Activated T-cell treated with anti-CD3 and anti-CD28 coated beads, Interleukin-2, amount 50 U/mL, for 72 hours (primary cell): ENCODE measurements around the gene LTV1. TPM values are rescaled to one million over a fixed set of nuclear protein-coding genes. Genes with fewer than 3 reads are reported as not detected.

Experiments
- ATAC-seq, 2 donors: fragments of 150-1000 bp; cut with Tn5 transposase; replicated peaks in 1 of 2; 2 replicates each; pipeline ENCODE4 v1.10.0; 2021; ENCODE audit warnings: moderate library complexity in 2 of 2, mild to moderate bottlenecking in 1 of 2
- DNase-seq, 2 donors: peaks; one replicate each; pipeline ENCODE4 v3.0.0; 2021 to 2022; ENCODE audit warnings: mixed read lengths in 1 of 2
- H3K27ac Mint-ChIP-seq: one replicate; pipeline ENCODE4 v1.8.0; 2022; ENCODE audit warnings: mild to moderate bottlenecking, moderate library complexity, mixed read lengths
- H3K27me3 Mint-ChIP-seq: one replicate; pipeline ENCODE4 v1.8.0; 2022; ENCODE audit warnings: low read depth, mixed read lengths
- H3K36me3 Mint-ChIP-seq, 2 donors: one replicate each; pipeline ENCODE4 v1.8.0; 2022; ENCODE audit warnings: mixed read lengths in 2 of 2, mild to moderate bottlenecking in 1 of 2; ENCODE audit not compliant: insufficient read depth in 2 of 2
- H3K4me1 Mint-ChIP-seq: one replicate; pipeline ENCODE4 v1.8.0; 2022; ENCODE audit warnings: low read depth, mixed read lengths
- H3K4me3 Mint-ChIP-seq, 2 donors: one replicate each; pipeline ENCODE4 v1.8.0; 2022; ENCODE audit warnings: mild to moderate bottlenecking in 2 of 2, mixed read lengths in 2 of 2, moderate library complexity in 2 of 2
- H3K9me3 Mint-ChIP-seq, 2 donors: one replicate each; pipeline ENCODE4 v1.8.0; 2022; ENCODE audit warnings: mixed read lengths in 2 of 2
- total RNA-seq, 2 donors: library from RNA; stranded (reverse); gene quantifications; one replicate each; pipeline ENCODE4 v1.2.3, GENCODE V29; 2022

The LTV1 gene
- total RNA-seq, 2 donors from 2014 or later: 19.9 to 24.2 TPM

DNA sequence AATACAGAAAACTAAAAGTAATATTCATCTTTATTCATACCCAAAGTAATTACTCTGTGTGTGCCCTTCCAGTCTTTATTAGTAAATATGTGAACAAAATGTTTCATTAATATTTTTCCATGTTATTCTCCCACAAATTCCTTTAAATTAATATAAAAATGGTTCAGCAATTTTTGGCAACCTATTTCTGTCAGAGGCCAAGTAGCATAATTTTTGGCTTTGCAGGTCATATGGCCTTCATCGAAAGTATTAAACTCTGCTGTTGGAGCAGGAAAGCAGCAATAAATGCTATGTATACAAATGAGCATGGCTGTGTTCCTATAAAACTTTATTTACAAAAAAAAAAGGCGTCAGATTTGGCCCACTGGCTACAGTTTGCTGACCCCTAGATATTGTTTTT is 37.3 kb downstream of the LTV1 start:
- Mint-ChIP-seq H3K9me3 (peaks cover 3 to 9% of the 10 kb centered on the region in 2 donors), H3K27ac (no peak overlapping the region), H3K27me3 (no peaks in the 10 kb centered on the region), H3K4me1 (peaks cover 11% of the 10 kb centered on the region), H3K4me3 (no peak overlapping the region), H3K36me3 (peaks cover 9 to 12% of the 10 kb centered on the region in 2 donors)
- ATAC-seq (no peak), DNase-seq (no peak)

DNA sequence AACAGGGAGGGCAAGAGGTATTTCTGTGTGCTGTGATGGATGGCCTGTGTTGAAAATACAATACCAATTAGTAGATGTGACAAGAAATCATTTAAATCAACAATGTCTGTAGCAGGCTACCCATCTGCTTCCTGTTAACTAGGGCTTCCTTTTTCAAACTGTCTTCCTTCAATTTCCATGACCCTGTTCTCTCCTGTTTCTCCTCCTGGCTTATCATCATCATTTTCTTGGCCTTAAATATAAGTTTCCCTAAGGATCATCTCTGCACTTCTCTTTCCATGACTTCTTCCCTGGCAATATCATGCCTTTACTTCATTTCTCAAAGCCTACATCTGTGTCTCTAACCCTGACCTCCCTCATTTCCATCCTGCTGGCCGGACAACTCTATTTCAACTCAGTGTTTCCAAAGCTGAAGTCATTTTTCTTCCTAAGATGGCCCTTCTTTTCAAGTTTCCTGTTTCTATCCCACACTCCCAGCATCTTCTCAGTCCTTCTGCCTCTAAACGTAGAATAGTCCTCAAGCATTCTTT is 39.3 kb downstream of the LTV1 start:
- peaks cover 10% of the 10 kb centered on the region for H3K4me1 Mint-ChIP-seq
- H3K27me3 Mint-ChIP-seq: no peaks in the 10 kb centered on the region
- DNase-seq (no peak), ATAC-seq (no peak)
- peaks cover 2 to 5% of the 10 kb centered on the region in 2 donors for H3K36me3 Mint-ChIP-seq
- no peak overlapping the region for H3K4me3 Mint-ChIP-seq
- H3K27ac Mint-ChIP-seq: no peak overlapping the region
- H3K9me3 Mint-ChIP-seq: peaks cover 2 to 3% of the 10 kb centered on the region in 2 donors

DNA sequence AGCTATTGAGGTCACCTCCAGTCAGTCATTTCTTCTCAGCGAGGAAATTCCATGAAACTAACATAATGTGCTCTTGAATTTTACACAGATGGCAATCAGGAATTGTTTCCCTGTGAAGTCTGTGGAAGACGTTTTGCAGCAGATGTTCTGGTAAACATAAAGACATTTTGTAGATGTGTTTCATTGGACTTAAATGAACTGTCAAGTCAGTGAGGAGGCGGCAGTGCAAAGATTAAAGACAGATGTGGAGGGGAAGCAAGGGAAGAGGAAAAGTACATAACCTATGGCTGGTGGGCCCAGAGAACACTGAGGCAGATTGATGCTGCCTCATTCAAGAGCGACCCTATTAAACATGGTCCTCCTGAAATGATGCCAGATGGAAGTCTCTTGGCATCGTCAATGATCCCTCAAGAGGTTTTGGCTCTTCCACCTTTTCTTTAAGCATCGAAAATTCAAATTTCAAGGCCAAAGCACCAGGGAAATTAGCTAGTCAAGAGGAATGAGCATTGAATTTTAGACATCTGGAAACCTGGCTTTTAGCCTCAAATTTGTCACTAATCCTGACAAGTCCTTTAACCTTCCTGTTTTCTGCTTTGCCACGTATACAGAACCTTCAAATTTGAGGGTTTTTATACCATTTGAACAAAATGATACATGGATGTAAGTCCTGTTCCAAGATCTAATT is 41.2 kb downstream of the LTV1 start:
- no peak overlapping the region for H3K27ac Mint-ChIP-seq
- H3K4me1 Mint-ChIP-seq: no peaks in the 10 kb centered on the region
- no peak overlapping the region for H3K4me3 Mint-ChIP-seq
- DNase-seq (no peak), ATAC-seq (no peak)
- no peaks in the 10 kb centered on the region for H3K27me3 Mint-ChIP-seq
- peaks cover 0 to 2% of the 10 kb centered on the region in 2 donors for H3K36me3 Mint-ChIP-seq
- no peaks in the 10 kb centered on the region for H3K9me3 Mint-ChIP-seq

DNA sequence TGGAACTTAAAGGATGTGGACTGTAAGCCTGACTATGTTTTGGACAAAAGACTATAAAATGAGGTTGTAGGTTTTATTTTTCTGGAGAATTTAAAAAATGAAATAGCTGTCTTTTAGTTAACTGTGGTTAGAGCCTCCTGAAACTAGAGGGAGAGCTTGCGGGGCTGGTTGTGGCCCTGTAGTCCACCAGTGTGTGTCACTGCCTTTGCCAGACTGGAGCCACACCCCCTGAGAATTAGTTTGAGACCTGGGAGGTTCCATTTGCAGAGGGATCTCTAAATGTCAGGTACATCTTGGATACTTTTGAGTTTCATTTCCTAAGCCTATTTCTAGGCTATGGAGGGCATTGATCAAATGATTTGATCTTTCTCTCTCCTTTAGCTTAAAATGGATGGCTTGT is 42.0 kb downstream of the LTV1 start:
- Mint-ChIP-seq H3K27me3 (no peaks in the 10 kb centered on the region), H3K4me1 (no peaks in the 10 kb centered on the region), H3K27ac (no peak overlapping the region), H3K36me3 (no peaks in the 10 kb centered on the region), H3K4me3 (no peak overlapping the region), H3K9me3 (no peaks in the 10 kb centered on the region)
- ATAC-seq (no peak), DNase-seq (no peak)

DNA sequence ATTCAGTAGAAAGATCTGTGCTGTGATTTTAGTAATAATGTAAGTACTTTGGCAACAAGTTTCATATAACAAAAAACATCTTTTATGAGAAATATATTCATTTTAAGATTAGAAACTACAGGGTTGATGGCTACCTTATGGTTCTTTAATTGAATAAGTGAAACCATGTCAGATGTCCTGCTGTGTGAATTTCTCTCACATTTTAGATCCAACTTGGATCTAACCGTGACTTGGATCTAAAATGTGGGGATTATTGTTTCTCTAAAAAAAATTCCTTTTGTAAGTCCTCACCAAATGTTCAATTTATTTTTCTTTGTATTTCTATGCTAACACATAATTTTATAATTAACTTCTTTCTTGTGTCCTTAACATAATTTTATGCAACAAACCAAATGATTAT is 51.5 kb downstream of the LTV1 start:
- Mint-ChIP-seq H3K4me1 (no peaks in the 10 kb centered on the region), H3K27ac (no peak overlapping the region), H3K4me3 (no peak overlapping the region), H3K27me3 (no peaks in the 10 kb centered on the region), H3K36me3 (no peaks in the 10 kb centered on the region), H3K9me3 (no peaks in the 10 kb centered on the region)
- no peak for ATAC-seq
- no peak for DNase-seq

DNA sequence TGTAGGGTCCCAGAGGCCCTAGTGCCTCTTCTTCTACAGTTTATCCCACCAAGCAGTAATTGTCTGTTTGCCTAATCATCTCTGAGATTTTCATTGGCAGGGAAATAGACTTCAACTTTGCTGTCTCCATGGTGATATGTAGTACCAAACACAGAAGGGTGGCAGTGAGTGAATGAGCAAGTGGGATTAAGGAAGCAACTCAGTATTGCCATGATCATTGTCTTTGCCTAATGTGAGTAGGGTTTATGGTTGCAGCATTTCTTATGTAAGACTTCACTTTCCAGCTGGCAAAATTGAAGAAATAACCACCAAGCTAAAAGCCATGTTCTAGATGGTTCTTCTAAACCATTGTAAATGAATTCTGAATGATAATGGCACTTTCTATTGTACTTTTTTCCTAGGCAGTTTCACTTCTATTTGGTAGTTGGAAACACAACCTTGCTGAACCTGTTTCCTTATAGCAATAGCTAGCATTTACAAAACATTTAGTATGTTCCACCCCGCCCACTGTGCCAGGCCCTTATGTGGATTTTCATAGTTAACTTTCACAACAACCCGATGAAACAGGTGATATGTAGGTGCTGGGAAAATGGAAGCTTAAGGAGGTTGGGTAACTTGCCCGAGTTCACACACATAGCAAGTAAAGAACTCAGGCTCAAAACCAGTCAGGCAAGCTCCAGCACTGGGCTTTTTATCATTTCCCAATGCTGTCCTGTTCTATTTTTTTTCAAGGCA is 53.2 kb downstream of the LTV1 start:
- Mint-ChIP-seq H3K4me3 (no peak overlapping the region), H3K27ac (no peak overlapping the region), H3K36me3 (no peaks in the 10 kb centered on the region), H3K4me1 (no peaks in the 10 kb centered on the region), H3K27me3 (no peaks in the 10 kb centered on the region), H3K9me3 (no peaks in the 10 kb centered on the region)
- DNase-seq (no peak), ATAC-seq (no peak)

DNA sequence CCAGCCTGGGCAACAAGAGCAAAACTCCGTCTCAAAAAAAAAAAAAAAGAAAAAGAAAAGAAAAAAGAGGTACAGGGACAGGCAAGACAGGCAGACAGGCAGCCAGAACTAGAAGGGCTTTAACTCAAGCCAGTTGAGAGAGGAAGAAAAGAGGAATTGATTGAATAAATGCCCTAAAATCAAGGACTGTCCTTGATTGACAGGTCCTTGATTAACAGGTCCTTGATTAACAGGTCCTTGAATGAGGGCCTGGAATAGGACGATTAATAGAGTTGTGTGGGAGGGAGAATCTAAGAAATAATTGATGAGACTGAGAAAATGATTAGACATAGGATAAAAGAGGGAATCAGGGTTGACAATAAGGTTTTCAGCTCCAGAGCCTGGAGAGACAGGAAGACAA is 57.2 kb downstream of the LTV1 start:
- no peaks in the 10 kb centered on the region for H3K27me3 Mint-ChIP-seq
- H3K4me3 Mint-ChIP-seq: no peak overlapping the region
- no peaks in the 10 kb centered on the region for H3K4me1 Mint-ChIP-seq
- no peaks in the 10 kb centered on the region for H3K9me3 Mint-ChIP-seq
- H3K36me3 Mint-ChIP-seq: no peaks in the 10 kb centered on the region
- DNase-seq: no peak
- no peak overlapping the region for H3K27ac Mint-ChIP-seq
- ATAC-seq: no peak

DNA sequence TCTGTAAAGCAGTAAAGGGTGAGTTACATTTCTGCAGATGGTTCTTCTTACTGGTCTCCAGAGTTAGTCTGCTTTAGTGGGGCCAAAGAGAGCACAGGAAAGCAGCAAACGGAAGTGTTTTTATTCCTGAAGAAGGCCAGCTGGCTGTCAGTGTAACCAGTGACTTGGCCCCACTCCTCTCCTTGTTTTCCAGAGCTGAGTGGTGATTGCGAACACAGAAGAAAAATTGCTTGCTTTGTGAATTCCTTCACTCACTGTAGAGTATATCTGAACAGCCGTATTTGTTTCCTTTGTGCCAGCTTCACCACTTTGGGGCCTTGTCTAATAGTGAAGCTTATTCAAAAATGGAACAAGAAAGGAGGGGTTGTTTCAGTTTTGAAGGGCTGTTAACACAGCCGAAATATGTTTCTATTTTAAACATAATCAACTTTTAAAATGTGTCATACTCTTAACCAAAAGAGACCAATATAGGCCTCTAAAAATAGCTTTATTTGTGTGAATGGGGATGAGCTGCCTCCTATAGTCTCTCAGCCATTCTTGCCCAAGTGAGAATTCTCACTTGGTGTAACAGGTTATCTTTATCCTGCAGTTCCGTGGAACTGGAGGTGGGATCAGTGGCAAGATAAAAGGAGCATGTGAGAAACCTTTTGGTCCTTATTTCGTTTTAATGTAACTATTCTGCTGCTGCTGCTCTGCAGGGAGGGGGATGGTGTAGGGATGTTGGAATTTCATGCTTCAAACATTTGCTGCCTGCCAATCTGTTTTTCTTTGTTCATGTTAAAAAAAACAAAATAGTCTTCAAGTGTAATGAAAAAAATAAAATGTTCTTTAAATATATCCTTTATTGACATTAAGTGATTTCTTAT is 59.0 kb downstream of the LTV1 start:
- H3K27me3 Mint-ChIP-seq: no peaks in the 10 kb centered on the region
- no peaks in the 10 kb centered on the region for H3K4me1 Mint-ChIP-seq
- H3K27ac Mint-ChIP-seq: no peak overlapping the region
- peaks cover 0 to 4% of the 10 kb centered on the region in 2 donors for H3K9me3 Mint-ChIP-seq
- DNase-seq: no peak
- ATAC-seq: peak; percentile 64 to 84
- no peaks in the 10 kb centered on the region for H3K36me3 Mint-ChIP-seq
- H3K4me3 Mint-ChIP-seq: peak overlapping the region in 1 of 2 donors; percentile 10

DNA sequence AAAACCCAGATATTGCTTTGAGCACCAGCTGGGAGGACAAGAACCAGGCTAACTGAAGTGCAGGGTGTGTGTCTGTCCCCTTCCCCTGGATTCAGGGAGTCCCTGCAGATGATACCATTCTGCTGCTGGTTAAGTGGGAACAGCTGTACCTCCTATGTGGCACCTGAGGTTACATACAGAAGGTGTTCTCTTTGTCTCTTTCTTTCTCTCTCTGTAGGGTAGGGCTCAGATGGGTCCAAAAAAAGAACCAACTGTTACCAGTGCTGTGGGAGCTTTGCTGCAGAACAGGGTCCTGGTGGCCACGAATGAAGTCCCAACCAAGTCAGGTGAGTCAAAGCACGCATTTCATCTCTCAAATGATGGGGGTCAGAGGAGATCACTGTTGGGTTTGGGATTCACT is 59.7 kb downstream of the LTV1 start:
- no peaks in the 10 kb centered on the region for H3K4me1 Mint-ChIP-seq
- H3K4me3 Mint-ChIP-seq: no peak overlapping the region
- H3K27me3 Mint-ChIP-seq: no peaks in the 10 kb centered on the region
- no peak overlapping the region for H3K27ac Mint-ChIP-seq
- no peak for ATAC-seq
- peaks cover 0 to 4% of the 10 kb centered on the region in 2 donors for H3K9me3 Mint-ChIP-seq
- no peaks in the 10 kb centered on the region for H3K36me3 Mint-ChIP-seq
- DNase-seq: no peak

DNA sequence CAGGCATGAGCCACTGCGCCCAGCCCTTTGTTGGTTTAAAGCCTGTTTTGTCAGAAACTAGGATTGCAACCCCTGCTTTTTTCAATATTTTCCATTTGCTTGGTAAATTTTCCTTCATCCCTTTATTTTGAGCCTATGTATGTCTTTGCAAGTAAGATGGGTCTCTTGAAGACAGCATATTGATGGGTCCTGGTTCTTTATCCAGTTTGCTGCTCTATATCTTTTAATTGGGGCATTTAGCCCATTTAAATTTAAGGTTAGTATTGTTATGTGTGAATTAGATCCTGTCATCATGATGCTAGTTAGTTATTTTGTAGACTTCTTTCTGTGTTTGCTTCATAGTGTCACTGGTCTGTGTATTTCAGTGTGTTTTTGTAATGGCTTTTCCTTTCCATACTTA is 67.9 kb downstream of the LTV1 start:
- Mint-ChIP-seq H3K36me3 (peaks cover 12 to 16% of the 10 kb centered on the region in 2 donors), H3K27ac (no peak overlapping the region)

DNA sequence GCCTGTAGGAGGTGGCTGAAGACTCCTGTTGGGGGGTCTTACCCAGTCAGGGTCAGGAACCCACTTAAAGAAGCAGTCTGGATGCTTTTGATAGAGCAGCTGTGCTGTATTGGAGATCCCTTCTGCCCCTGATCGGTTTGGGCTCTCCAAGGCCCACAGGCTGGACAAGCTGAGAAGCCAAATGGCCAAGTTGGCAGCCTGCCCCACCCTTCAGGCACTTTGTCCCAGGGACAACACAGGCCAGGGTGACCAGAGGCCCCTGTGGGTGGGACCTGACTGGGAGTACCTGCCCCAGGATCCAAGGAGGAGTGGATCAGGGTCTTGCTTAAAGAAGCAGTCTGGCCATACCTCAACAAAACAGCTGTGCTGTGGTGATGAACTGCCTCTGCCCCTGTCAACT is 69.5 kb downstream of the LTV1 start:
- H3K27ac Mint-ChIP-seq: no peak overlapping the region
- no peaks in the 10 kb centered on the region for H3K27me3 Mint-ChIP-seq
- DNase-seq (no peak), ATAC-seq (no peak)
- H3K9me3 Mint-ChIP-seq: peaks cover 23 to 27% of the 10 kb centered on the region in 2 donors
- H3K4me1 Mint-ChIP-seq: no peaks in the 10 kb centered on the region
- peaks cover 12 to 17% of the 10 kb centered on the region in 2 donors for H3K36me3 Mint-ChIP-seq
- no peak overlapping the region for H3K4me3 Mint-ChIP-seq

More for the DNA sequence above, 67.9 kb downstream of the LTV1 start:
- no peak overlapping the region for H3K4me3 Mint-ChIP-seq
- ATAC-seq: no peak
- H3K4me1 Mint-ChIP-seq: no peaks in the 10 kb centered on the region
- no peaks in the 10 kb centered on the region for H3K27me3 Mint-ChIP-seq
- peaks cover 25 to 27% of the 10 kb centered on the region in 2 donors for H3K9me3 Mint-ChIP-seq
- DNase-seq: no peak
